MM.1S (cell line): ENCODE results near the gene CTSE.

Experiments used
- CTCF ChIP-seq: fragments of 300-600 bp; sonication (generic); IDR thresholded peaks from 2 replicates; pipeline ENCODE4 v1.5.1; 2016; ENCODE audit warnings: antibody characterized with exemption, low read length, mixed read lengths
- EZH2 ChIP-seq: fragments of 300-600 bp; sonication (generic); optimal IDR thresholded peaks from 2 replicates; pipeline ENCODE3; 2017; ENCODE audit warnings: low read depth, mild to moderate bottlenecking, antibody characterized with exemption, low read length, mixed read lengths

GRCh38 chr1:206025283-206025820 lies 1.7 kb upstream of the CTSE start:
- TF ChIP-seq CTCF (no peak), EZH2 (no peak)
